ENCODE measurements around the gene CFAP57. TPM values are rescaled to one million over a fixed set of nuclear protein-coding genes. Genes with fewer than 3 reads are reported as not detected.

Gene CFAP57
- total RNA-seq, 2 experiments from 2014 or later: 0.09 TPM

DNA sequence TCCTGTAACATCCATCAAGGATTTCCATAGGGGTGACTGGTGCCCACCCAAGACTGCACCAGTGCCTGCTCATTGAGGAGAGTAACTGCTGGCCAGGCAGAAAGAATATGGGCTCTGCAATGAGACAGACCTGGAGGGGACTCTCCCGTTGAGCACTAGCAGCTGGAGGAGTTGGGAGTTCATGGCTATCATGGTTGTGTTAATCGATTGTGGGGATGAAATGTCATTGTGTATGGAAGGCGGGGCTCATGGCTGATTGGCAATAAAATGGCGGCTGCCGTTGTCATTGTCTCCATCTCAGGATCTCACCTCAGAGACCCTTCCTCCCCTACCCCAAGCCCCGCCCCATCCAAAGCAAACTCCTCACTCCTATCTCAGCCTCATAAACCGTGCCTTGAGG lies 101.6 kb downstream of the CFAP57 start:
- DNase-seq: no peak
- H3K4me3 Mint-ChIP-seq: no peak overlapping the region
- H3K9me3 Mint-ChIP-seq (ENCODE audit: low read depth): no peaks in the 10 kb centered on the region
- peaks cover 26% of the 10 kb centered on the region for H3K4me1 Mint-ChIP-seq
- H3K36me3 Mint-ChIP-seq: peaks cover 5% of the 10 kb centered on the region
- peaks cover 25% of the 10 kb centered on the region for H3K27me3 Mint-ChIP-seq
- H3K27ac Mint-ChIP-seq: no peak overlapping the region
- ATAC-seq: no peak
- CTCF ChIA-PET: interaction anchor here (1.4 kb wide), 1 partner anchor 18 kb away, joined by 3 read pairs; no protein-coding TSS in a partner anchor

DNA sequence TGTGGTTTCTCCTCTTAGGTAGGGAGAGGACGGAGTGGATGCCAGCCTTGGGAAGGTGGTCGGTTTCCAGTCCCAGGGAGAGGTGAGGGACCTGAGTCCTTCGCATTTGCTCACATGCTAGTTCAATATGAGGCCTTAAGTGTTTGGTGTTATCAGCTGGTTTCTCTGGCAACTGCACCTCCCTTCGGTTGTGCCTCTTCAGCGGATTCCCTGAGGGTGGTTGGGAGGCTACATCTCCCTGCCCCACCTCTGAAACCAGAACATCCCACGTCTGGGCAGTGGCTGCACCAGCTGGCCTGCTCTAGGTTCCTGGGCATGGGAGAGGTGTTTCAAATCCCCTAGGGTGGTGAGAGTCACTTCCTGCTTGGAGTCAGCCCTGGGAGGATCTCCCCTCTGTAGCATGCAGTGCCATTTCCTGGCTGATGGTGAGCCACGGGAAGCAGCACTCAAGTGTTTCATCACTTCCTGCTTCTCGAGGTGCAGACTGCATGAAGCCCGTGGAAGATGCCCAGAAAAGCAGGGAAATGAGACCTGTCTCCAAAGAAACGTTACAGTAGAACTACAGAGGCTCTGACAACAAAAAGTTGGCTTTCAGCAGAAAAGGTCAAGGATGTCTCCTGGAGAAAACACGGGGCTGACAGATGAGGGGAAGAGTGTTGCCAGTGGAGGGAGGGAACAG lies 102.1 kb downstream of the CFAP57 start:
- Mint-ChIP-seq H3K27me3 (peaks cover 21% of the 10 kb centered on the region), H3K4me1 (peaks cover 26% of the 10 kb centered on the region), H3K36me3 (peaks cover 5% of the 10 kb centered on the region), H3K9me3 (ENCODE audit: low read depth) (no peaks in the 10 kb centered on the region), H3K4me3 (peak overlapping the region; percentile 16), H3K27ac (peak overlapping the region; percentile 94)
- ATAC-seq (peak; percentile 90), DNase-seq (peak; percentile 78)
- CTCF ChIA-PET: interaction anchor here (1.0 to 1.4 kb wide), 2 partner anchors 18 to 84 kb away, joined by 3 read pairs; partner anchors contain the start of gene CDC20

DNA sequence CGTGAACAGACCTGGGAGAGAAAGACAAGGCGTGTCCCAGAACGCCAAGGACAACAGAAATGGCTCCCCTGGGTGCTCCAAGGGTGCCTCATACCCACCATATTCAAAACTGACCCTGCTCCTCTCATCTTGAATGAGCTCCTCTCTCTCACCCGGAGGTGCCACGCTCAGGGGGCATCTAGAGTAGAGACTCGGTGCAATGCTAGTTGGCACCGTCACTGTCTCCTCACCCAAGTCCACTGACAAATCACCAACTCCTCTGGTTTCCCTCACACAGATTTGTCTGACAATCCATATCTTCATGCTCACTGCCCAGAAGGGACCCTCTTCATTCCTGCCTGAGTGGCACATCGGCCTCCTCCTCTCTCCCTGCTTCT lies 102.7 kb downstream of the CFAP57 start:
- Mint-ChIP-seq H3K36me3 (peaks cover 5% of the 10 kb centered on the region), H3K4me1 (peaks cover 26% of the 10 kb centered on the region), H3K27ac (peak overlapping the region; percentile 94), H3K9me3 (ENCODE audit: low read depth) (no peaks in the 10 kb centered on the region), H3K27me3 (peaks cover 15% of the 10 kb centered on the region), H3K4me3 (no peak overlapping the region)
- no peak for ATAC-seq
- CTCF ChIA-PET: interaction anchor here (1.0 to 1.4 kb wide), 2 partner anchors 17 to 84 kb away, joined by 3 read pairs; partner anchors contain the start of gene CDC20
- DNase-seq: no peak

DNA sequence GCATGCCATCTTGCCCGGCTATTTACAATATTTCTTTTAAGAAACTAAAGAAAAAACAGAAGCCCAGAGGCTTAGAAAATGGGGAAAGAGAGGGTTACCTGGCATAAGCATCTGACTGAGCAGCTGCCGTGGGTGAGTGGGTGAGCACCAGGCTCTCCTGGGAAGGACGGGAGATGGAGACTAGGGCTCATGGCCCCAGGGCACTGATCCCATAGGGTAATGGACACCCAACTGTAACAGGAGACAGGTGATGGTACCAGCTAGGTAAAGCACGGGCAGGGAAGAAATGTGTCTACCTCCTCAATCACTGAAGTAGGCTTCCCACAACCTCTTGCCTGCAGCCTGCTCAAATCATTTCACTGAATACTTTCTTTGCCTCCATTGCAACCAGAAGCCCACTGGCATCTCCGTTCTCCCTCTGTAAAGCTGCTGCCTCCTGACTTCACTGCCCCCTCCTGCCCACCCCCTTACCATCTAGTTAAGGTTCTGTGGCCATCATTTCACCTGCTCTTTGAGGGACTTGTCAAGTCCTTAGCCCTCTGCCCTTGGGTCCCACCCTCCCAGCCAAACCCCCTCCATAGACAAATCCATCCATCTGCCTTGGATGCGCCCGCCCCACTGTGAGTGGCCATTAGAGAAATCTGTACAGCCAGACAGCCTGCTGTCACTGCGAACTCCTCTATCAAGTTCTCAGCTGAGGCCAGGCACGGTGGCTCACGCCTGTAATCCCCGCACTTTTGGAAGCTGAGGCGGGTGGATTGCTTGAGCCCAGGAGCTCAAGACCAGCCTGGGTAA lies 103.9 kb downstream of the CFAP57 start:
- Mint-ChIP-seq H3K36me3 (peaks cover 5% of the 10 kb centered on the region), H3K27ac (no peak overlapping the region), H3K27me3 (peaks cover 14% of the 10 kb centered on the region), H3K4me3 (no peak overlapping the region), H3K4me1 (peaks cover 19% of the 10 kb centered on the region), H3K9me3 (ENCODE audit: low read depth) (no peaks in the 10 kb centered on the region)
- DNase-seq: no peak
- CTCF ChIA-PET: no interaction called here
- ATAC-seq: no peak

DNA sequence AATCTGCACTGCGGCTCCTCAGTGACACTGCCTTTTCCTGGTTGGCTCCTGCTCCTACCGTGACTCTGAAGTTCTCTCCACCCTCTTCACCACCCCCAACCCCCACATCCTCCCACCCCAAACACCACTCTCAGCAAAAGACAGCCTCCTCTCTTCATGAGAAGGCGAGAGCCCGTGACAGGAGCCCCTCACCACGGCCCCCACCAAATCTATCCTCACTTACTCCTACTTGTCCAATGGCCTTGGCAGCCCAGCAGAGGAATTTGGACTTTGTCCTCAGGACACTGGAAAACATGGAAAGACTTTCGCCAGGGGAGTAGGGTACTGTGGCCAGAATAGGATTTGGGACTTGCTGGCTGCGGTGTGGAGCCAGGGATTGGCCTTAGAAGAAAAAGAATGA lies 104.5 kb downstream of the CFAP57 start:
- CTCF ChIA-PET: no interaction called here
- peaks cover 17% of the 10 kb centered on the region for H3K4me1 Mint-ChIP-seq
- H3K27ac Mint-ChIP-seq: no peak overlapping the region
- peaks cover 5% of the 10 kb centered on the region for H3K36me3 Mint-ChIP-seq
- peaks cover 9% of the 10 kb centered on the region for H3K27me3 Mint-ChIP-seq
- no peak overlapping the region for H3K4me3 Mint-ChIP-seq
- DNase-seq (no peak), ATAC-seq (no peak)
- H3K9me3 Mint-ChIP-seq (ENCODE audit: low read depth): no peaks in the 10 kb centered on the region

DNA sequence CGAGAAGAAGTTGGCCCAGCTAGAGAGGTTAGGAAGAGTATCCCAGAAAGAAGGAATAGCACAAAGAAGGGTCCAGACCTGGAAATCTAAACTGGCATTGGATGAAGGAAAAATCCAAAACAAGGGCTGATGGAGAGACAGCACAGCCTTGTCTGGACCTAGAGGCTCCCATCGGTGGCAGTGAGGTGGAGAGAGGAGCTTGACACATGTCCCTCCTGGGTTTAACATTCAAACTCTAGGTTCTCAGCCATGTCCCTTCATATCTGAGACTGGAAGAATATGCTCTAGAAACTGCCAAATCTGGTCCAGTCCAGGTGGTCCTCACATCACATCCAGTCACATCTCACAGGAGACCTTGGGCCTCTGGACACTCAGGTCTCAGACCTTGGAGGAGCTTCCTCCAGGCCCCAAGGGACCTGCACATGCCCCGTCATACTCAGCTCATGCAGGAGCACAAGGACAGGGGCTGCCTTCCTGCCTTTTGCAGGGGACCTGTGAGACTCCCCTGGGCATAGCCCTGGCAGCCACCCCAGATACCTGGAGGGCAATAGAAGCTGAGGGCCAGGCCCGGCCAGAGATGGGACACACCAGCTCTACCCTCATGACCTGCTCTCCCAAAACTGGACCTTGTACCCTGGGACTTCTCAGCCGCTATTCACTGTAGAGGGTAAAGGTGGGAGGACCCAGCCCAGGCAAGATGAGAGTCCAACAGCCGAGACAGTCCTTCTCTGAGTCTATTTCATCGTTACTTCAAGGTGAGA lies 105.2 kb downstream of the CFAP57 start:
- Mint-ChIP-seq H3K27ac (no peak overlapping the region), H3K4me1 (peaks cover 16% of the 10 kb centered on the region), H3K36me3 (peaks cover 5% of the 10 kb centered on the region), H3K9me3 (ENCODE audit: low read depth) (no peaks in the 10 kb centered on the region), H3K4me3 (no peak overlapping the region), H3K27me3 (peaks cover 8% of the 10 kb centered on the region)
- ATAC-seq (no peak), DNase-seq (no peak)
- CTCF ChIA-PET: no interaction called here

DNA sequence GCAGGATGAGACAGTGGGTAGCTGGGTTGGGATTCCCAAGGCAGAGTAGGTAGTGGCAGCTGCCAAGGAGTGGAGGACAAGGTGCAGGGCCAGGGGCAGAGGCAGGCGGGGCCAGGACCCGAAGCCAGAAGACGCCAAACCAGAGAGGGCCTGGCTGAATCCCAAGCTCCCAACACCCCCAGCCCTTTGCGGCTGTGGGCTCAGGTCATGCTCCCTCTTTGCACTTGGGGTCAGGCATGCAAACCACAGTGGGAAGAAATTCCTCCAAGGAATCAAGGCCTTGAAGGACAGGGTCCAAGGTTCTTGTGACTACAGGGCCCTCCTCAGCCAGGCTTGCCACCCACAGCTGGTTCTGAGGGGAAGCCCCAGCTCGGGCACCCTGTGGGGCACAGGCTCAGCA lies 107.0 kb downstream of the CFAP57 start:
- CTCF ChIA-PET: no interaction called here
- Mint-ChIP-seq H3K27me3 (peaks cover 8% of the 10 kb centered on the region), H3K9me3 (ENCODE audit: low read depth) (no peaks in the 10 kb centered on the region), H3K4me3 (no peak overlapping the region), H3K36me3 (peaks cover 5% of the 10 kb centered on the region), H3K27ac (no peak overlapping the region), H3K4me1 (peaks cover 14% of the 10 kb centered on the region)
- DNase-seq: no peak
- ATAC-seq: no peak

DNA sequence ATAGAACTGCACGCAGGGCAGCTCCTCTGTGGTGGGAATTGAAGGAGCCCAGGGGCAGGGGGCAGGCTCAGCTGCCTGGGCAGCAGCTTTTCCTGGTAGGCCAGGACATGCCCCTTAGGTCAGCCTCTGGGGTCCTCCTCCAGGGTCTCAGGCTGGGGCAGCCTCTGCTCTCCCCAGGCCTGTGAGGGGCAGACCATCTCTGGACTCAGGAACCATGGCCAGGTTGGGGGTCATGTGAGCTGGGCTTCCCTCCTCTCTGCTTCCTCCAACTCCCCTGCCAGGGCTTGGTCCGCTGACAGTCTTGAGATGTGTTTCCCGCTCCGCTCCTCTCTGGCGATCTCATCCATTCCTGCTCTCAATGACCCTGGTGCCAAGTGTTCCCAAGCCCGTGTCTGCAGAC lies 107.5 kb downstream of the CFAP57 start:
- peaks cover 8% of the 10 kb centered on the region for H3K27me3 Mint-ChIP-seq
- CTCF ChIA-PET: no interaction called here
- peaks cover 8% of the 10 kb centered on the region for H3K4me1 Mint-ChIP-seq
- ATAC-seq (no peak), DNase-seq (no peak)
- H3K36me3 Mint-ChIP-seq: peaks cover 2% of the 10 kb centered on the region
- no peaks in the 10 kb centered on the region for H3K9me3 Mint-ChIP-seq (ENCODE audit: low read depth)
- no peak overlapping the region for H3K27ac Mint-ChIP-seq
- H3K4me3 Mint-ChIP-seq: no peak overlapping the region

DNA sequence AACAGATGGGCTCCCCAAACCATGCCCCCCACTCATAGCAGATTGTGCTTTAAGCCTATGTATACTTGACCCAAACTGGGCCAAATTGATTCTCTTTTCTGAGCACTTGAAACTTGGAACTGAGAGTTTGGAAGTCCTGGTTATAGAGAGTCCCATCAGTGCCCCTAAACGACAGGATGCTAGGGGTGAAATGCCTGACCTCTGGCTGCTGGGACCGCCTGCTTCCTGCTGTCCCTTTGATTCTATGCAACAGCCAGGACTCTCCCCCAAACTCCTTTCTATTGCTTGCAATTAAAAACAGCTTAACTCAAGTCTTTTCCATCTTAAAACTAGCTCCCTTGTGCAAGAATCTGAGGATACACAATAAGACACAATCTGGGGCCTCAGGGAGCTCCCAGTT lies 108.6 kb downstream of the CFAP57 start:
- no peaks in the 10 kb centered on the region for H3K9me3 Mint-ChIP-seq (ENCODE audit: low read depth)
- DNase-seq (no peak), ATAC-seq (no peak)
- peaks cover 8% of the 10 kb centered on the region for H3K27me3 Mint-ChIP-seq
- H3K36me3 Mint-ChIP-seq: no peaks in the 10 kb centered on the region
- no peak overlapping the region for H3K4me3 Mint-ChIP-seq
- no peaks in the 10 kb centered on the region for H3K4me1 Mint-ChIP-seq
- no peak overlapping the region for H3K27ac Mint-ChIP-seq
- CTCF ChIA-PET: no interaction called here

DNA sequence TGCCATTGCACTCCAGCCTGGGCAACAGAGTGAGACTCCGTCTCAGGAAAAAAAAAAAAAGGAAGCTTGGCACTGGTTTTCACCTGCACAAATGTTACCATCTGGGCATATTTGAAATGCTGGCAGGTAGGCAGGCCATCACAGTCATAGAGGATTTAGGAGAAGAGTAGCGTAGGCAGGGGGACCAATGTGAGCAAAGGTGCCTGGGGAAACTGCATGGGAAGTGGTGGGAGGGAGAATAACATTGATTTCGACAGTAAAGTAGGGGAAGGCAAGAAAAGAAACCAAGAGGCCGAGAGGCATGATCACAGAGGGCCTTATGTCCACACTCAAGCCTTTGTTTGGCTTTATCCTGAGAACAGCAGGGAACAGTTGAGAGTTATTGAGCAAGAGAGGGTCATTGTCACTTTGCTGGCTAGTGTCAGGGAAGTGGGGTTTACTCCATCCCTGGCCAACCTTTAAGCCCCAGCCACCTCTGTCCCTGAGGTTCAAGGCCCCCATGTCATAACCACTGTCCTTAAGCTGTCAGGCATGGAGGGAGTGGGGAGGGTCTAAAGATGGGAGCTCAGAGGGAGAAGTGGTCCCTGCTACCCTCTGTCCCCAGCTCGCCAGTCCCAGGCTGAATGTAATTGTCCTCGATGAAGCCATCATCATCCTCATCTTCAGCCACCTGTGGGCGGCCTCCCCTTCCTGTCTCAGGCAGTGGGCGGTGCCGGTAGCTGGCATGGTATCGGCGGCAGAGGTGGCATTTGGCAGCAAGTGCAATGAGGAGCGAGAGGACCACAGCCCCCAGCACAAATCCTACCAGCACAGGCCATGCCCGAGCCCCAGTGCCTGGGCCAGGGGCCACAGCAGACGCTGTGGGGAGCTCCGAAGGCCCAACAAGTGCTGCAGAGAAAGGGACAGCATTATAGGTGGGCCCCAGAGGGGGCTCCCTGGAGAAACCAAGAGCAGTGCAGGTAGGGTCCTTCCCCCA lies 110.4 kb downstream of the CFAP57 start:
- Mint-ChIP-seq H3K4me3 (no peak overlapping the region), H3K4me1 (no peaks in the 10 kb centered on the region), H3K9me3 (ENCODE audit: low read depth) (no peaks in the 10 kb centered on the region), H3K27ac (no peak overlapping the region), H3K36me3 (no peaks in the 10 kb centered on the region), H3K27me3 (peaks cover 11% of the 10 kb centered on the region)
- no peak for ATAC-seq
- CTCF ChIA-PET: interaction anchor here (1.7 kb wide), 1 partner anchor 13 kb away, joined by 3 read pairs; no protein-coding TSS in a partner anchor
- DNase-seq: no peak

DNA sequence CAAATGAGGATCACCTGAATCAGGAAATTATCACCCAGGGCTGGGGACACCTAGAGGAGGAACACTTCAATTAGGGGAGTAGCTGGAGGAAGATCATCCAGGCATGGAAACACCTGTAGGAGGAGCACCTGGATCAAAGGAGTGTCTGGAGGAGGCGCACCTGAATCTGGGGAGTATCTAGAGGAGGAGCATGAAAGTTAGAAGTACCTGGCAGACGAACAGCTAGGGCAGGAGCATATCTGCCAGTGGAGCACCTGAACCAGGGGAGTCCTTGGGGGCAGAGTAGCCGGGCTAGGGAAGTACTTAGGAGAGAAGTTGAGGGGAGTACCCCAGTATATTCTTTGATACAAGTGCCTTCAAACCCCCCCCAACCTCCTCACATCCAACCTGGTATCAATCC lies 111.9 kb downstream of the CFAP57 start:
- H3K27me3 Mint-ChIP-seq: peaks cover 14% of the 10 kb centered on the region
- ATAC-seq (no peak), DNase-seq (no peak)
- CTCF ChIA-PET: interaction anchor here (1.7 kb wide), 1 partner anchor 12 kb away, joined by 3 read pairs; no protein-coding TSS in a partner anchor
- H3K36me3 Mint-ChIP-seq: no peaks in the 10 kb centered on the region
- no peak overlapping the region for H3K4me3 Mint-ChIP-seq
- H3K4me1 Mint-ChIP-seq: no peaks in the 10 kb centered on the region
- no peaks in the 10 kb centered on the region for H3K9me3 Mint-ChIP-seq (ENCODE audit: low read depth)
- H3K27ac Mint-ChIP-seq: no peak overlapping the region

DNA sequence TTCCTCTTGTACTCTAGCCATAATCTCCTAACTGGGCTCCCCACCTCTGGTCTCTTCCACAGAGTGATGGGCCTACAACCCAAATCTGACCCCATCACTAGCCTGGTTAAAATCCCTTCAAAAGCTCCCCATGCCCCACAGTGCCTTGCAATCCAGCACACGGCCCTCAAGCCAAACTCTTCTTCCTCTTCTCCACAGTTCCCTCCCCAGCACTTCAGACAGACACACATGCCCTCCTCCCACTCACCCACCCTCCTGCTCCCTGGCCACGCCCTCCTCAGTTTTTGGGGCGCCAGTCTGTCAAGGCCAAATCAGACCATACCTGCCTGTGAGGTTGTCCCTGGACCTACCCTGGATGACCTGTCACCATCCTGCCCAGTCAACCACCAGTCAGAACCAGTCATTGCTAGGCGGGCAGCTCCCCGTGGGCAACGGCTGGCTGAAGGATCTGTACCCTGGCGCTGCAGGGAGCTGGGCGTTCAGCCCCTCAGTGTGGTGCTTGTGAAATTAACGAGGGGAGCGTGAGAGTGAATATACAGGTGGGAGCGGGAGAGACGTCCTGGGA lies 112.5 kb downstream of the CFAP57 start:
- ATAC-seq (no peak), DNase-seq (no peak)
- no peak overlapping the region for H3K27ac Mint-ChIP-seq
- peaks cover 14% of the 10 kb centered on the region for H3K27me3 Mint-ChIP-seq
- no peaks in the 10 kb centered on the region for H3K36me3 Mint-ChIP-seq
- no peaks in the 10 kb centered on the region for H3K4me1 Mint-ChIP-seq
- no peaks in the 10 kb centered on the region for H3K9me3 Mint-ChIP-seq (ENCODE audit: low read depth)
- CTCF ChIA-PET: interaction anchor here (1.7 kb wide), 1 partner anchor 11 kb away, joined by 3 read pairs; no protein-coding TSS in a partner anchor
- H3K4me3 Mint-ChIP-seq: no peak overlapping the region
